T-helper 1 cell treated with Interleukin-12 subunit alpha and Interleukin-12 subunit beta and Interleukin-4 antibody, amounts not matched to agents 30 ng/mL and 1 ng/mL, for 36 hours (primary cell): ENCODE data around the gene APBA2. TPM values are rescaled to one million over a fixed set of nuclear protein-coding genes. Genes with fewer than 3 reads are reported as not detected.

Experiments used
- intact Hi-C: fragments of 100-400 bp; cut with micrococcal nuclease; formaldehyde crosslinking; loops from one replicate; pipeline ENCODE4 v1.15.1; 2024
- total RNA-seq: library from RNA; stranded (reverse); gene quantifications from 2 replicates; pipeline ENCODE4 v1.2.3, GENCODE V29; 2022

The APBA2 gene
- total RNA-seq, 1 donor from 2014 or later, result 4.4 TPM

GRCh38 chr15:29113336-29114220 lies 227.8 kb downstream of the APBA2 start:
- intact Hi-C loops, result no loop called here

- intact Hi-C loops, result no loop called here
These were observed 228.7 kb downstream of the APBA2 start for GRCh38 chr15:29114221-29115092.

- intact Hi-C loops, result no loop called here
These were observed 229.6 kb downstream of the APBA2 start for GRCh38 chr15:29115093-29115991.

DNA sequence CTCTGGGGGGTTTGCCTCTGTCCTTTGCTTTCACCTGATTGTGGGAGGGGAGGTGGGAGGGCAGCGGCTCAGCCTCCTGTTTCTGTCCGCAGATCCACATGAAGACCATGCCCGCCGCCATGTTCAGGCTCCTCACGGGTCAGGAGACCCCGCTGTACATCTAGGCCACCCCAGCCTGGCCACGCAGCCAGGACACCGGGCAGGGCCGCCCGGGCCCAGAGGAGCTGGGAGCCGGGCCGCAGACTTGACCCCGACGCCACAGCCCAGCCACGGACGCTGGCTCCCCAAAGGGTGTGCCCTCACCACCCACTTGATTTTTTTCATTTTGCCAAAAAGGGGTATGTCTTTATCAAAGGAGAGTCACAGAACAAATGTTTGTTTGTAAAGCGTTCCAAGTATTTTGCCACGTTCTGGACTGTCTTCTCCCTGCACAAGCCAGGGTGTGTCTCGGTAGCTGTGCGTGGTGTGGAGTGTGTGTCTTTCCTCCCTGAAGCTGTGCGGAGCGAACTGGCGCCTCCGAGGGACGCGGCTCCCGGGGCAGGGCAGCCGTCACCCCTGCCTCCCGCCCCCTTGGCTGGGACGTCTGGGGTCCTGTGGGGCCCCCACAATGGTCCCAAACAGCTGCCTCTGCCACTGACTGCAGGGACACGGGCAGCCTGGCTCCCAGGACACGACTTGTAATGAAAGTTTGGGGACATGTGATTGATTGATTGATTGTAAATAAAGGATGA lies 231.4 kb downstream of the APBA2 start:
- intact Hi-C loops, result no loop called here

DNA sequence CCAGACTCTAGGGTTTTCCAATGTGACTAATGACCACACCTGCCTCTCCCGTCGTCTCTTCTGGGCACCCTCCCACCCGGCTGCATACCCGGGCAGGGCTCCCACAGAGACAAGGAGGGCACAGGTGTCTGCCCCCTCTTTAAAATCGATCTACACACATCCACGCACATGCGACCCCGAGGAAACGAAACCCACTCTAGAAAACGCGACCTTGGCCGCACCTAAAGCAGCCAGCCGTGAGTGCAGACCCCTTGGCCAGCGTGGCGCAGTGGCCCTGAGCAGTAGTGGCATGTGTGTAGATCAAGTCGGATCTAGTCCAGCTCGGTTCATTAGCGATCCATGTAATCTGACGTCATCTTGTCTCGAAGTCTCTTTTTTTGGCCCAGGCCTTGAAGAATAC lies 232.0 kb downstream of the APBA2 start:
- intact Hi-C loops, result no loop called here

DNA sequence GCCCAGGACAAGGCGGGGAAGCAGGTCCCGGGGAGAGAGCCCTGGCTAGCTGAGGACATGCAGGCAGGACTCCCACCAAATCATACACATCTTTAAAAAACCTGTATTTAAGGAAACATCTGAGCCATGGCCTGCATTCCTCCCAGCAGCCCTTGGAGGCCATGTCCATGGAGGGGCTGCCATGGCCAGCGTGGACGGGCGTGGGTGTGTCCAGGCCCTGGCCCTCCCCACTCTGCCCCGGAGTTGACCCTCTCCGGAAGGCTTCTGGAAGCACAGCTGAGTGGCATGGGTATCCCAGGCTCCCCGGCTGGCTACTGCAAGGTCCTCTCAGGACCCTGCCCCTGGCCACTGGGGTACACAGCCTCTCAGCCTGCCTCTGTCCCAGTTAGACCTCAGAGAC lies 234.1 kb downstream of the APBA2 start:
- intact Hi-C loops, result no loop called here

DNA sequence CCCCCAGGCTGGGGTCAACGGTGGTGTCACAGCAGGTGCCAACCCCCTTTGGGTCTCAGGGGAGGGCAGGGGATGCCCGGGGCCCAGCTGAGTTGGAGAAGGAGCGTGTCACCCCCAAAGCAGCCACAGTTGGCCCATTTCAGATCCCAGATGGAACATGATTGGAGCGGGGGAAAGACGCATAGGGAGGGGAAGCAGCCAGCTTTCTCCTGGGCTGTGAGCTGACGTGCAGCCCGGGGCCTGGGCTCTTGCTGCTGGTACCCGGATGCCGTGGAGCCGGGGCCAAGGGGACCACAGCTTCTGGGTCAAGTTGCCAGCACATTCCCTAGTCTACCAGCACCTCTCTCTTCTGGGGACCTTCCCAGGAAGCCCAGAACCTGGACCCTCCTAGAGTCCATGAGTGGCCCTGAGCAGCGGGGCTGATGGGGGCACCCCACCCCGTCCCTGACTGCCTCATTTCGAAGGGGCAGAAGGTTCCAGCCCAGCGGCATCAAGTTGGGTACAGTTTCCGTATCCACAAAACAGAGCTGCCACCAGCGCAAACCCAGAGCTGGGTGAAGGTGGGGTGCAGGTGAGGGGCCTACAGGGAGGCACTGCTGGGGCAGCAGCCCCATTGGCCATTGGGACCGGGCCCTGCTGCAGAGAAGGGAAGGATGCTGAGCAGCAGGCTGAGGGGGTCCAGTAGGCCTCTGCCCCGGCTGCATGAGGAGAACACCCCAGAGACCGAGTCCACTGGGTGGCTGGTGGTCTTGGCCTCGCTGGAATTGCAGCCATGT lies 235.0 kb downstream of the APBA2 start:
- intact Hi-C loops, result no loop called here

GRCh38 chr15:29121369-29121656 lies 235.5 kb downstream of the APBA2 start:
- intact Hi-C loops, result no loop called here

DNA sequence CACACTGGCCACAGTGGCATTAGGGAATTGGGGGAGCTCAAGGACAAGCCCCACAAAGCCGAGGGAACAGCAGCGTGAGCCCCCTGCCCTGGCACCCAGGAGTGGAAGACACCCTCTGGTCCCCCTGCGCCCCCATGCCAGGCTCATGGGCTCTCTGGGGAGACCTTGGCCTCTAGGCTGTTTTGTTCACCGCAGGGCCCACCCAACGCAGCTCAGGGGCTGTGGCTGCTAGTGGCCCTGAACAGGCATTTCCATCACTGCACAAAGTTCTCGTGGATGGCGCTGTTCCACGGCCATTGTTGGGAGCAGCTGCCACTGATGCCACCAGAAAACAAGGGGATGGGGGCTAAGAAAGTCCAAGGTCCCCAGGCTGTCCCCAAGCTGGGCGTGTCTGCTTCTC lies 236.1 kb downstream of the APBA2 start:
- intact Hi-C loops, result no loop called here

DNA sequence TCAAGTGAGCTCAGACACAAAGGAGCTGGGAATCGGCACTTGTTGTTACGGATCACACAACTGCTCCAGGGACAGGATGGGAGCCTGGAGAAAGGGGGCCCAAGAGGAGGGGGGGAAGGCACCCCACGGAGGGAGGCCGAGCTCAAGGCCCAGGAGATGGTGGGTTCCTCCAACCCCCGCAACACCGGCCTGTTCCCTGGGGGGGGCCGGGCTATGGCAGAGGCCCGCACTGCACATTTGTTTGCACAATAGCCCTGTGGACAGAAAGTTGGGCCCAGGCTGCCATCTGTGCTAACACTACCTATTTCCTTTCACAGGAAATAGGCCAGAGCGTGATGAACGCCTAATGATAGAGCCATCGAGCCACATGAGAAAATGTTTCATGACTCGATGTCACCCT lies 236.7 kb downstream of the APBA2 start:
- intact Hi-C loops, result no loop called here

DNA sequence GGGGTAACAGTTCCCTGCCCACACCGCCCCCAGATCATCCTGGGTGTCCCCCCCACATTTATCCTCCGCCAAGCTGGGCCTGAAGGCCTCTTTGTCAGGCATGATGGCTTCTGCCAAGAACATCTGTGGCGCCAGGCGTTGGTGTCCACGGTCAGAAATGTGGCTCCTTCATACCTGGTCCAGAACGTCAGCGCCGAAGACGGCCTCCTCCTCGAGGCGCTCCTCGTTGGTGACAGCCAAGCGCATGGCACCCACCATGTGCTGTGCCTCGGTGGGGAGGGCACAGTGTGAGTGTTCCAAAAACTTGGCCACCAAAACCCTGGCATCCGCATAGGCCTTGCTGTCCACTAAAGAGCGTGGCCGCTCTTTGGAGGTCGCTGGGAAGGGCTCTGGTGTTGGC lies 237.4 kb downstream of the APBA2 start:
- intact Hi-C loops, result no loop called here

DNA sequence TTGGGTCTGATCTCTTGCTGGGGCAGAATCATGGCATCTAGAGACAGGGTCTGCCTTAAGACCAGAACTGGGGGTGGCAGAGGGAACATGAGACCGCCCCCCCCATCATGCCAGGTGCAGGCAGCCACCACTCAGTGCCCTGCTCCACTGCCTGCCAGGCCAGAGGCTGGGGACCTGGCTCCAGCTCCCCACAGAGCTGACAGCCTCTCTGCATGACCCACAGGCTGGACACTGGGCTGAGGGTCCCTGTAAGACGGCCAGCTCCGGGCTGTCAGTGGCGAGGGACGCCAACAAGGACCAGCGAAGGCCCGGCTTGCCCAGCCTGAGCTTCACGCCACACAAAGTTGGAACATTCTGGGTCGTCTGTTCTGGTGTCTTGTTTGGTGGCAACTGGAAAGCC lies 238.2 kb downstream of the APBA2 start:
- intact Hi-C loops, result no loop called here

DNA sequence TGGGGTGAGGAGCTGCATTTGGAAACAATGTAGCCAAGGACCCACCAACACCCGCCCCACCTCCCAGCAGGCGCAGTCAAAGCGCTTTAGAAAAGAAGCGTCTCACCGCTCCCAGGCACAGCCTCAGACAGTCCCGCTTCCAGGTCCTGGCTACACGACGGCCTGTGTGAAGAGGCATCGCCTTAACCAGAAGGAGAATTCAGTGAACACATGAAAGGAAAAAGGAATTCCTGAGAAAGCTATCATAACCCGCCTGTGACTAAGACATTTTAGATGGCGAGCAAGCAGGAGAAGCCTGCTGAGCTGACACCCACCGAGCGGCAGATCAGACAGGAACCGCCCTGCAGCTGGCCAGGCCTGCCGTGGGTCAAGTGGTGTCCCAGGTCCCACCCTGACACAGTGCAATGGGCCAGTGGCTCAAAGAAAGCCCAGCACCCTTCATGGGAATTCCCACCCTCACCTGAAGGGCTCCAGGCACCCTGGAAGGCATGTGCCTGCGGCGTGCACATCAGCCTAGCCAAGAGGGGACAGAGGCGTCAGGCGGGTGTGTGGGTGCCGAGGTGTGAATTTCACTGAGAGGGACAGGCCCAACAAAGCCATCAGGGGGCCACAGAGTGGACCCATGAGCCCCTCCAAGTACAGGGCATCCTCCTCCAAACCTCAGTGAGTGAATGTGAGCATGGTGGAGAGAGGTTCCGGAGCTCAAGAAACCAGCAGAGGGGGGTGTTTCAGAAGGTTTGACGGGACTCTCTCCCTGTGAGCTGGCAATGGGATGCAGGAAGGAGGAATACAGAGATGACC lies 239.0 kb downstream of the APBA2 start:
- intact Hi-C loops, result no loop called here

DNA sequence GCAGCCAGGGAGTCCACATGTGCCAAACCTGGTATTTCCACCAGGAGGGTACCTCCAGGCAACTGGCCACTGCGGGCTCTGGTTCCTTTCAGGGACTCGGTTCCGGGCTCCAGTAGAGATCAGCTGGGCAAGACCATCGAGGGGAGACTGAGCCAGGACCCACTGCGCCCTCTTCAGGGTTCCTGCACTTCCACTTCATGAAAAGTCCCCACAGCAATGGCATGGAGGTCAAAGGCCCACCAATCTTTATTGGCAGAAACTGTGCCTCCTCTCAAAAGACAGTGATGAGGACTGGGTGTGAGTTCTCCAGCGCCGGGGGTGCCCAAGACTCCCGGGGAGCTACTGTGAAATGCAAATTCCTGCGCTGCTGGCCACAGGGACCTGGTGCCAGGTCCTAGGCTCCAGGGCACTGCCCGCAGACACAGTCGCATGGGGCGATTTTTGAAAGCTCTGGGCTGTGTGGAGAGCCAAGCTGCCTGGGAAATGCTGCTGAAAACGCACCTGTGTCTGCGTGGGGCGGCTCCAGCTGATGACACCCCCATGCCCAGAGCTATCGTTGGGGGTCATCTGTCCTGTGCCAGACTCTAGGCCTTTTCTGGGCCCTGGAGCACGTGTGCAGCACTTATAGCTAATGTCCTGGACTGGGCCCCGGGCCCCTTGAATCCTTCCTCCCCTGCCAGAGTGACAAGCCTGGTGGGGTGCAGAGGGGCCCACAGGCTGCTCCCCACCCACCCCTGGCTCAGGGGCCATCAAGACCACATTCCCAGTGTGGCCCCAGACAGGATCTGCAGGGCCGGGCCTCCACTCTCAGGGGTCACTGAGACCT lies 239.8 kb downstream of the APBA2 start:
- intact Hi-C loops, result no loop called here

GRCh38 chr15:29126208-29126536 lies 240.4 kb downstream of the APBA2 start:
- intact Hi-C loops, result no loop called here

DNA sequence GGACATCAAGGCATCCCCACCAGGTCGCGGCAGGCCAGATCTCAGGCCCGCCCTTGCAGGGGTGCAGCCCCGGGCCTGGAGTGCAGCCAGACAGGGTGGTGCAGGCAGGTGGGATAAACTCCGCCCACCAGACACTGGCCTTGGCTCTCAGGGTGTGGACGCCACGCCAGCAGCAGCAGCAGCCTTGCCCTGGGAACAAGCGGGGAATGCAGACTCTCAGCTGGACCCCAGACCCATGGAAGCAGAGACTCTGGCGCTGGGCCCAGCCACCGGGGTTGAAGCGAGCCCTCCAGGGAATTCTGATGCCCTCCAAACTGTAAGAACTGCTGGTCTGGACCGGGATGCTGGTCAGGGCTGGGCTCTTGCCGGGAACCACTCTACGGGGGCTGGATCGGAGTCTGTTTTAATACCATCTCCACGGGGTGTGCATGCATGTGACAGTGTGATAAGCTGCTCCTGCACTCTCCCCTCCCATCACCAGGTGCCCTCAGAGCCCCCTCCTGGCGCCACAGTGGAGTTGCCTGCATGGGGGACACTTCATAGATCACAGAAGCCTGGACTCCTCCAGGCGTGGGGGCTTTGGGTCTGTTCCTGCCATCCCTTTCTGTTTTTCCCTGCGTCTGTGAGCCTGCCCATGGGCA lies 241.2 kb downstream of the APBA2 start:
- intact Hi-C loops, result no loop called here

- intact Hi-C loops, result no loop called here
These were observed 242.0 kb downstream of the APBA2 start for GRCh38 chr15:29127506-29128430.
